Stimulated activated CD4-positive, alpha-beta T cell treated with anti-CD3 and anti-CD28 coated beads, Interleukin-12 subunit alpha, Interleukin-12 subunit beta, amount 100 ng/mL, for 4 hours (primary cell): Measurements from ENCODE around the gene CCDC91.
"Not testable (repeated sequence)": the region's sequence is repeated elsewhere in the genome, so short reads cannot be mapped to it uniquely, and the experiment has no call there.

Experiments
- DNase-seq: peaks from one replicate; pipeline ENCODE4 v3.0.0-alpha.2; 2020

Gene CCDC91

DNA sequence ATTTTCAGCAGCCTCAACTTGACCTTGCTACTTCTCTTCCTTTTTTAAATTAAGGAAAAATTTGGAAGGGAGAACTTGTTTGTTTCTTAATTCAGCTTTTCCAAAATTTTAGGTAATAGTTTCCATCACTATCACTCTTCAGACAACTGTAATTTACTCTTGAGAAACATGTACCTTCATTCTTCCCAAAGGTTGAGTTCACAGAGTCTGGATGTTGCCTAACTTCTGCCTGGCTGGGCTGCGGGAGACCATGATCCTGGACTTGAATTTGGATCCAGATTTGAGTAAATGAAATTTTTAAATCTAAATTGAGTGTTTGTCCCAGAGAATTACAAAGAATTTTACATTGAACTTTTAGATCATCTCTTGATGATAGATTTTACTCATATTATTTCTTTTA is 193.1 kb downstream of the CCDC91 start:
- DNase-seq, result no peak

DNA sequence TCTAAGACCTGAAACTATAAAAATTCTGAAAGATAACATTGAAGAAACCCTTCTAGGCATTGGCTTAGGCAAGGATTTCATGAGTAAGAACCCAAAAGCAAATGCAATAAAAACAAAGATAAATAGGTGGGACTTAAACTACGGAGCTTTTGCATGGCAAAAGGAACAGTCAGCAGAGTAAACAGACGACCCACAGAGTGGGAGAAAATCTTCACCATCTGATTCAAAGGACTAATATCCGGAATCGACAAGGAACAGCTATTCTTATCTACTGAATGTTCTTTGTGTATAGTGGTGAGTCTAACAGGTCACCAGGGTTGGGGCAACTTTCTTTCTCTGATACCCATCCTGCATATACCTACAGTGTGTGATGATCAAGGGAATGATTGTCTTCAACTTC is 198.6 kb downstream of the CCDC91 start:
- DNase-seq, result no peak

DNA sequence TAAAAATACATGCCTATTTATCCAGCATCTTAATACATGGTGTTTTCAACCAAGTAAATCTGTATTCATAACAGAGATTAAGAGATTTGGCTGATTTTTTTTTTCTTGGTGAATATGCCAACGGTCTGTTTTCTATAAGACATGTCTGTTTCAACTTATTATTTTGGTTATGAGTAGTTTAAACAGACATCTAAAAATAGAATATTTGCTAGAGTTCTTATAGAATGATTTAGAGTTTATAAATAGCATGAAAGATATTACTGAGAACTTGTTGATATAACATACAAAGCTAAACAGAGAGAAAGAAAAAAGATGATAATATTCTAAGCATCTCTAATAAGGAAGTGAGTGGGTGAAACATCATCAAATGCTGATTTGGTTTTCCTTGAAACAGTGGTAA is 199.9 kb downstream of the CCDC91 start:
- no peak for DNase-seq

GRCh38 chr12:28390761-28391385 is 200.6 kb downstream of the CCDC91 start:
- no peak for DNase-seq

GRCh38 chr12:28409892-28410291 is 219.6 kb downstream of the CCDC91 start:
- no peak for DNase-seq

GRCh38 chr12:28413460-28414109 is 223.3 kb downstream of the CCDC91 start:
- no peak for DNase-seq

DNA sequence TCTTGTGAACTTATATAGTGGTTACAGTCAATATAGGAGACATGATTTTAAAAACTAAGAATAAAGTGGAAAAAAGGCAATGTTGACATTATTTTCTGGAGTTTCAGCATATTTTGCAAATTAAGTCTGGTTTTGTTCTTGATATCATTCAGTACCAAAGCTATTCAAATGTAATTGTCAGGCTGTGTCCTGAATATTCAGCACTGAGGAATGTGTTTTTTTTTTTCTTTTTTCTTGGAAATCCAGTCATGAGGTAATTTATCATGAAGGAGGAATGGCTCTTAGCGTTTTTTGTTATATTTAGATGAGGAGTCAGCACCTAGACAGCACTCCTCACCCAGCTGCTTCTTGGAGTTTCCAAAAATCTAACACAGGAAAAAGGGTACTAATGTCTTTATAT is 225.5 kb downstream of the CCDC91 start:
- DNase-seq, result no peak

DNA sequence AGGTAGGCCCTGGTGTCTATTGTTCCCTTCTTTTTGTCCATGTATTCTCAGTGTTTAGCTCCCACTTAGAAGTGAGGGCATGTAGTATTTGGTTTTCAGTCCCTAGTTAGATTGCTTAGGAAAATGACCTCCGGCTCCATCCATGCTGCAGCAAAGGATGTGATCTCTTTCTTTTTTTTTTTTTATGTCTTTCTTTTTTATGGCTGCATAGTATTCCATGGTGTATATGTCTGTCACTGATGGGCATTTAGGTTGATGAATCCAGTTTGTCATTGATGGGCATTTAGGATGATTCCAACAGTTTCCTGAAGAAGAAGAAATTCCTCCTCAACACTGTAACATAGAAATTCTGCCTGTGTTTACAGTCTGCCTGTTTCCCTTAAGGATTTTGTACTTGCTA is 231.1 kb downstream of the CCDC91 start:
- no peak for DNase-seq

DNA sequence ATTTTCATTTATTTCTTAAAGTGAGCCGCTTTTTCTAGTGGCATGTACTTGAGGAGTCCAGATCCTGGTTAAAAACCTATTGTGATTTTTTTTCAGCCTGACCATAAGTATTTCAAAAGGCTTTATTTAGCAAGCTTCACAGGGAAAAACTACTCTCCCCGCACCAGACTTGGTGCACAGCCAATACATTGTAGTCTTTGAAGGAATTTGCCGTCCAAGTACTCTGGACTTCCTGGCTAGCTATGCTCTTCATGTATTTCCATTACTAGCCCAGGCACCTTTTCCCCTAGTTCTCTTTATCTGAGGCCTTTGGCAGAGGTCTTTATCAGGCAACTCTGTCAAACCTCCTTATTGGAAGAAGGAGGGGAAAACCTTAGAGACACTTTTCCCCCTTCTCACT is 234.7 kb downstream of the CCDC91 start:
- DNase-seq, result no peak

DNA sequence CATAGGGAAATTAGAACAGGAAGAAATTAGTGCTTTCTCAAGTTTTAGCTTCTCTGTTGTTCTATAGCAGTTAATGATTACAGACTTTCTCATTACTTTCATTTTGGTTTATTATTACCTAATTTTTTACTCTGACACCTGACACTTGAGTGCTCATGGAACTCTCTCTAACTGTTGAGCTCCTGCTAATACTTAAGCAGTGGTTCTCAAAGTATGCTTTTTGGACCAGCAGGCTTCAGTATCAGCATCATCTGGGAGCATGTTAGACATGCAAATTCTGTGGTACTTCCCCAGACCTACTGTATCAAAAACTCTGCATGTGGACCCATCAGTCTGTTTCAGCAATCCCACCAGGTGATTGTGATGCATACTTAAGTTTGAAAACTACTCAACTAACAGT is 235.3 kb downstream of the CCDC91 start:
- no peak for DNase-seq

- no peak for DNase-seq
These were observed 236.8 kb downstream of the CCDC91 start for GRCh38 chr12:28427046-28427445.

DNA sequence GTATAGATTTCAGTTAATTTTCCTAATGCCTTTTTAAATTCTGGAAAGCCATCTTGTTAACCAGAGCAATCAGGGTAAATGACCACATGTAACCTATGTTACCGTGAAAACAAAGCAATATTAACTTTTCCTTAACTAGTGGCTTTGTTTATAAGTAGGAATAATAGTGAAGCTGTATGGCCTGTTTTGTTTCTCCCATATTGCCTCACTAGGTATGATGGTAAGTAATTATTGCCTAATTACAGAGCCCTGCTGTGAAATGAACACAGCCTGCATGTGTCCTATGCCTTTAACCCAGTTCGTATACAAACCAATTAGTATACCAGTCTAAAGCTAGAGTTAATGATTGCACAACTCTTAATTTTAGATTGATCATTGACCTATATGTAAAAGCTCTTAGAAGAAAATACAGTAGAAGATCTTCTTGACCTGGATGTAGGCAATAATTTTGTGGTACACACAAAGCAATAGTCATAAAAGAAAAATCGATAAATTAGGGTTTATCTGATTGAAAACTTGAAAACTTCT is 249.9 kb downstream of the CCDC91 start:
- DNase-seq, result no peak

- no peak for DNase-seq
These were observed 251.8 kb downstream of the CCDC91 start for GRCh38 chr12:28442101-28442500.

DNA sequence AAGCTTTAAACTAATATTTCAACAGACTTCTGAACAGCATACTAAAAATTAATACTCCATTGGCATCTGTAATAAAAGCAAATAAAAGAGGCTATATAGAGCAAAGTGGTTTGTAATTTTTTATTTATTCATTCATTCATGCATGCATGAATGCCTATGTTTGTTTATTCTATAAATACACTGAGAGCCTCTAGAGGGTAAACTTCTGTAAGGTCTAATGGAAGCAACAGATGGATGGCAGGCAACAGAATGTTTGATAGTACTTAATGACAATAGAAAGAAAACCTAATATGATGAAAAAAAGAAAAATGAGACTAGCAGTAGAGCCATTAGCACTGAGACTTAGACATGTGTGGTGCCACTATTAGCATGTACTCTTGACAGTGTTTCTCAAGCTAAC is 253.1 kb downstream of the CCDC91 start:
- DNase-seq, result no peak

DNA sequence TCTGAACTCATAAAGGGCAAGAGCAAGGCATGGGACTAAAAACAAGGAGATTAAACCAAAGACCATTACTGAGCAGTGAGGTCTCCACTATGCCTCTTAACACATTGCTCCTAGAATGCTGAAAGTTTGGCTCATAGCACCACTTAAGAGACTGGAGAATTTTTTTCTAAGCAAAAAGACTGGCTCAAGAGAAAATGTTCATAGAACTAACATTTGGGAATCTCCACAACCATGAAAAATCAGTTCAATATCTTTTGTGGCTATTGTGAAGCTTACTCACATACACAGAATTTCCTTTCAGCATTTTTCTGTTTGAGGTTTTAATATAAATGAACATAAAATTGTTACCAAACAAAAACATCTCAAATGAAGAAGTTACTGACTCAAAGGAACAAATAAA is 255.8 kb downstream of the CCDC91 start:
- no peak for DNase-seq

- no peak for DNase-seq
These were observed 263.4 kb downstream of the CCDC91 start for GRCh38 chr12:28453686-28454085.

GRCh38 chr12:28456934-28457710 is 266.9 kb downstream of the CCDC91 start:
- DNase-seq, result no peak

GRCh38 chr12:28457785-28458184 is 267.5 kb downstream of the CCDC91 start:
- no peak for DNase-seq

DNA sequence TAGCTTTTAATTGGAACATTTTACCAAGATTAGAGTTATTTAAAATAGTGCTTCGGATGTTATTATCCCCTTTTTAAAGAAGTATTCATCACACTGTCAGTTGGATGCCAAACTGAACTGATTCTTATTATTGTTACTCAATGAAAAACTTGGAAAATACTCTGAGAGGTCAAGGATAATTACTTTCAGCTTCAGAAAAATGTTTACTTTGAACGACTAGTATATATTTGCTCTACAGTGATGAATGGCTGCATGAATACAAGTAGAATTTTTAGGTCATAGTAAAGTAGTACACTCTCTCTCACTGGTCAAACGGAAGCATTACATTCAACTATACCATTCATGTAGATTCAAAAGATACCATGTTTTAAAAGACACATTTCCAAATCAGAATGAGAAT is 269.2 kb downstream of the CCDC91 start:
- no peak for DNase-seq

- DNase-seq, result no peak
These were observed 270.3 kb downstream of the CCDC91 start for GRCh38 chr12:28460420-28461130.

GRCh38 chr12:28463396-28463795 is 273.1 kb downstream of the CCDC91 start:
- no peak for DNase-seq

DNA sequence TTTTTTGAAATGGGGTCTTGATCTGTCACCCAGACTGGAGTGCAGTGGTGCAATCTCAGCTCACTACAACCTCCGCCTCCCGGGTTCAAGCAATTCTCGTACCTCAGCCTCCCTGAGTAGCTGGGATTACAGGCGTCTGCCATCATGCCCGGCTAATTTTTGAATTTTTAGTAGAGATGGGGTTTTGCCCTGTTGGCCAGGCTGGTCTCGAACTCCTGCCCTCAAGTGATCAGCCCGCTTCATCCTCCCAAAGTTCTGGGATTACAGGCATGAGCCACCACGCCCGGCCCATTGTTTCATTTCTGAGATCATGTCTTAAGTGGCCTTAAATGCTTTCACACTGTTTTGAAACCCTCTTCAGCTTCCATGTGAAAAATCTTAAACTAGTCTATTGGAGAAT is 281.5 kb downstream of the CCDC91 start:
- not testable (repeated sequence) for DNase-seq

- DNase-seq, result not testable (repeated sequence)
These were observed 285.9 kb downstream of the CCDC91 start for GRCh38 chr12:28476206-28476605.
